Measurements from ENCODE around the gene C2orf68. TPM values are rescaled to one million over a fixed set of nuclear protein-coding genes. Genes with fewer than 3 reads are reported as not detected.

C2orf68 gene
- total and polyA plus RNA-seq, 9 of the 15 experiments (the other 6 are each of a cell fraction or from before 2014, with no cell fraction given) = 22.1 to 50.0 (median 31.8) TPM

GRCh38 chr2:85595301-85596025 lies 16.4 kb downstream of the C2orf68 start, which contains the start of gene RNF181 (continued):
- TF ChIP-seq HDAC1 (IDR thresholded peaks at IDR 0.05) (peak in 1 of 2 experiments; percentile 82; a peak in 2 of 4 replicates), HNRNPLL (IDR thresholded peaks at IDR 0.05; ENCODE audit: low read depth, low read length, poor library complexity, severe bottlenecking) (peak; percentile 15), FOXA3 (CRISPR knock-in tag; conservative IDR thresholded peaks at IDR 0.05 in 1 of 2, IDR thresholded peaks at IDR 0.05 in 1 of 2) (no peak), HOMEZ (CRISPR knock-in tag; IDR thresholded peaks at IDR 0.05) (no peak), MITF (IDR thresholded peaks at IDR 0.05) (peak; percentile 53), CREB1 (IDR thresholded peaks at IDR 0.05) (no peak; the same call in 1 of the 2 replicates), CREB1 (CRISPR knock-in tag; IDR thresholded peaks at IDR 0.05) (peak; percentile 59), SREBF1 (IDR thresholded peaks at IDR 0.05; ENCODE audit: borderline replicate concordance, low read depth, low read length) (peak; percentile 81), ZNF24 (IDR thresholded peaks at IDR 0.05) (0 out of 2 replicates have a peak, but pooled peaks have one; percentile 26), POU5F1 (IDR thresholded peaks at IDR 0.05; ENCODE audit: borderline replicate concordance, low read depth, low read length, partially characterized antibody) (no peak), NCOA6 (IDR thresholded peaks at IDR 0.05) (0 out of 2 replicates have a peak, but pooled peaks have one; percentile 30), SIRT6 (IDR thresholded peaks at IDR 0.05; ENCODE audit: low read depth, low read length) (no peak), SPI1 (IDR thresholded peaks at IDR 0.05; ENCODE audit: borderline replicate concordance, low read depth, low read length) (peak; percentile 81), U2AF2 (optimal IDR thresholded peaks at IDR 0.05; ENCODE audit: low read depth, low read length) (no peak), HMBOX1 (IDR thresholded peaks at IDR 0.05) (no peak), CXXC5 (CRISPR knock-in tag; IDR thresholded peaks at IDR 0.05) (peak; percentile 81), TAF7 (tag; IDR thresholded peaks at IDR 0.05) (peak; percentile 80), TFE3 (CRISPR knock-in tag; IDR thresholded peaks at IDR 0.05) (peak; percentile 93), MTF1 (CRISPR knock-in tag; IDR thresholded peaks at IDR 0.05; ENCODE audit: borderline replicate concordance) (no peak), POLR2AphosphoS5 (IDR thresholded peaks at IDR 0.05; ENCODE audit: control insufficient read depth, insufficient read depth, low read depth, low read length) (peak; percentile 84), PHF20 (IDR thresholded peaks at IDR 0.05; ENCODE audit: partially characterized antibody) (peak; percentile 92)
